Natural killer cell (primary cell): ENCODE results near the gene BACE1. TPM values are rescaled to one million over a fixed set of nuclear protein-coding genes. Genes with fewer than 3 reads are reported as not detected.

ENCODE experiments used
- ATAC-seq, 3 donors: fragments of 150-1000 bp in 2 of 3; fragments of 200-7000 bp in 1 of 3; cut with Tn5 transposase; 1 replicate in 1 of 3; 2 replicates in 2 of 3; pipeline ENCODE4 v1.10.0; 2021; ENCODE audit warnings: mild to moderate bottlenecking in 2 of 3, moderate library complexity in 2 of 3
- DNase-seq, 2 donors: peaks; one replicate each; pipeline versions ENCODE4 v3.0.0 to v3.0.0-alpha.2; 2013 to 2021; ENCODE audit warnings: mixed read lengths in 1 of 2
- H3K27ac ChIP-seq: one replicate; pipeline ENCODE4 v1.5.1; 2013; ENCODE audit warnings: mild to moderate bottlenecking, low read length
- H3K27me3 ChIP-seq: one replicate; pipeline ENCODE4 v1.6.1; 2013; ENCODE audit warnings: low read length; ENCODE audit not compliant: control insufficient read depth, insufficient read depth
- H3K36me3 ChIP-seq: one replicate; pipeline ENCODE4 v1.6.1; 2013; ENCODE audit warnings: low read length; ENCODE audit not compliant: control insufficient read depth, insufficient read depth
- H3K4me1 ChIP-seq: one replicate; pipeline ENCODE4 v1.6.1; 2013; ENCODE audit warnings: low read length; ENCODE audit not compliant: control insufficient read depth, insufficient read depth
- H3K4me3 ChIP-seq: one replicate; pipeline ENCODE4 v1.5.1; 2013; ENCODE audit warnings: low read length
- H3K9me3 ChIP-seq: one replicate; pipeline ENCODE4 v1.6.1; 2013; ENCODE audit warnings: low read length; ENCODE audit not compliant: control insufficient read depth, insufficient read depth
- H3K27ac Mint-ChIP-seq, 2 donors: one replicate each; pipeline ENCODE4 v1.8.0; 2022; ENCODE audit warnings: mild to moderate bottlenecking in 2 of 2, mixed read lengths in 2 of 2, moderate library complexity in 1 of 2
- H3K27me3 Mint-ChIP-seq, 2 donors: one replicate each; pipeline ENCODE4 v1.8.0; 2022; ENCODE audit warnings: low read depth in 2 of 2, mixed read lengths in 2 of 2
- H3K36me3 Mint-ChIP-seq: one replicate; pipeline ENCODE4 v1.8.0; 2022; ENCODE audit warnings: mixed read lengths
- H3K4me1 Mint-ChIP-seq, 2 donors: one replicate each; pipeline ENCODE4 v1.8.0; 2022; ENCODE audit warnings: mixed read lengths in 2 of 2
- H3K4me3 Mint-ChIP-seq: one replicate; pipeline ENCODE4 v1.8.0; 2022; ENCODE audit warnings: mild to moderate bottlenecking, moderate library complexity, mixed read lengths
- H3K9me3 Mint-ChIP-seq, 2 donors: one replicate each; pipeline ENCODE4 v1.8.0; 2022; ENCODE audit warnings: mixed read lengths in 2 of 2
- WGBS: methylation state at CpG from one replicate; pipeline ENCODE4 v1.1.7; 2013; ENCODE audit warnings: missing lambda C conversion rate; ENCODE audit not compliant: insufficient coverage; 5-methylcytosine and 5-hydroxymethylcytosine counted together
- intact Hi-C: fragments of 100-400 bp; cut with micrococcal nuclease; formaldehyde crosslinking; loops from one replicate; pipeline ENCODE4 v1.14.2; 2022
- total RNA-seq, 4 donors: library from RNA; stranded (reverse); fragments of 120-200 nt in 1 of 4; gene quantifications; one replicate each; pipeline versions ENCODE4 v1.2.3 to v1.2.4, GENCODE V29; 2013 to 2022
- TF ChIP-seq, protein P1 (sequence below): fragments of 200-600 bp; IDR thresholded peaks from one replicate; pipeline ENCODE4 v1.8.0; 2022; ENCODE audit warnings: antibody characterized with exemption

The BACE1 gene
- total RNA-seq, 3 donors from 2014 or later (not counting 1 experiment from before 2014, with no cell fraction given) = 0.21 to 1.1 (median 0.79) TPM

GRCh38 chr11:117313091-117313490 is 3.0 kb downstream of the BACE1 start:
- intact Hi-C loops = no loop called here
- TF ChIP-seq, protein P1, sequence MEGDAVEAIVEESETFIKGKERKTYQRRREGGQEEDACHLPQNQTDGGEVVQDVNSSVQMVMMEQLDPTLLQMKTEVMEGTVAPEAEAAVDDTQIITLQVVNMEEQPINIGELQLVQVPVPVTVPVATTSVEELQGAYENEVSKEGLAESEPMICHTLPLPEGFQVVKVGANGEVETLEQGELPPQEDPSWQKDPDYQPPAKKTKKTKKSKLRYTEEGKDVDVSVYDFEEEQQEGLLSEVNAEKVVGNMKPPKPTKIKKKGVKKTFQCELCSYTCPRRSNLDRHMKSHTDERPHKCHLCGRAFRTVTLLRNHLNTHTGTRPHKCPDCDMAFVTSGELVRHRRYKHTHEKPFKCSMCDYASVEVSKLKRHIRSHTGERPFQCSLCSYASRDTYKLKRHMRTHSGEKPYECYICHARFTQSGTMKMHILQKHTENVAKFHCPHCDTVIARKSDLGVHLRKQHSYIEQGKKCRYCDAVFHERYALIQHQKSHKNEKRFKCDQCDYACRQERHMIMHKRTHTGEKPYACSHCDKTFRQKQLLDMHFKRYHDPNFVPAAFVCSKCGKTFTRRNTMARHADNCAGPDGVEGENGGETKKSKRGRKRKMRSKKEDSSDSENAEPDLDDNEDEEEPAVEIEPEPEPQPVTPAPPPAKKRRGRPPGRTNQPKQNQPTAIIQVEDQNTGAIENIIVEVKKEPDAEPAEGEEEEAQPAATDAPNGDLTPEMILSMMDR = no peak
- H3K27me3 ChIP-seq = peaks cover 13% of the 10 kb centered on the region
- H3K36me3 ChIP-seq = no peaks in the 10 kb centered on the region
- H3K4me3 ChIP-seq = no peak overlapping the region
- no peaks in the 10 kb centered on the region for H3K9me3 Mint-ChIP-seq
- ATAC-seq (no peak), DNase-seq (no peak)
- no peaks in the 10 kb centered on the region for H3K36me3 Mint-ChIP-seq
- no peaks in the 10 kb centered on the region for H3K9me3 ChIP-seq
- H3K4me1 Mint-ChIP-seq = peaks cover 0 to 6% of the 10 kb centered on the region in 2 donors
- no peak overlapping the region for H3K4me3 Mint-ChIP-seq
- H3K27me3 Mint-ChIP-seq = peaks cover 46% of the 10 kb centered on the region in 2 donors
- 72% methylated on average over 5 of the region's 5 CpGs for WGBS
- peaks cover 16% of the 10 kb centered on the region for H3K4me1 ChIP-seq
- H3K27ac Mint-ChIP-seq = no peak overlapping the region
- no peak overlapping the region for H3K27ac ChIP-seq

- TF ChIP-seq, protein P1 = no peak
- Histone ChIP-seq H3K9me3 (no peaks in the 10 kb centered on the region), H3K4me1 (no peaks in the 10 kb centered on the region), H3K36me3 (no peaks in the 10 kb centered on the region), H3K4me3 (no peak overlapping the region), H3K27me3 (no peaks in the 10 kb centered on the region), H3K27ac (no peak overlapping the region)
- no peak for ATAC-seq
- DNase-seq = no peak
- 96% methylated on average over 7 of the region's 7 CpGs for WGBS
- H3K9me3 Mint-ChIP-seq = no peaks in the 10 kb centered on the region
- peaks cover 26 to 30% of the 10 kb centered on the region in 2 donors for H3K27me3 Mint-ChIP-seq
- no peak overlapping the region for H3K4me3 Mint-ChIP-seq
- H3K27ac Mint-ChIP-seq = no peak overlapping the region
- intact Hi-C loops = no loop called here
- H3K4me1 Mint-ChIP-seq = no peaks in the 10 kb centered on the region
- H3K36me3 Mint-ChIP-seq = no peaks in the 10 kb centered on the region
Observed at GRCh38 chr11:117309310-117309709, 6.7 kb downstream of the BACE1 start.

DNA sequence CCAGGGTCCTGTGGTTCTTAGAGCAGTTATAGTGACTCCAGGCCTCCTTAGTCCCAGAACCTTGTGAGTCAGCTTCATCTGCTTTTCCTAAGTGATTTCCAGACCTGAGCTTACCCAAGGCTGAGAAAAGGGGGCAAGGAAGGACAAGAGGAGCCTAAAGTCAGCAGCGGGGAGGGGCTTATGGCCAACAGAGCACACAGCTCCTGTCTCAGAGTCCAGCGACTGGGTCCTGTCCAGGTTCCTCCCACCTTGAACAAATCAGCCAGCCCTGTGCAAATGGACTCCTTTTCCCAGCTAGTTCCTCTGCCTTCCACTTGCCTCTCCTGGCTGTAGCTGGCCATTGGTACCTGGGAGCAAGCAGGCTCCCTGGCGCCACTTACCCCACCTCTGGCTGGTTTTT is 10.9 kb downstream of the BACE1 start:
- DNase-seq (no peak), ATAC-seq (no peak)
- peaks cover 9 to 14% of the 10 kb centered on the region in 2 donors for H3K27me3 Mint-ChIP-seq
- no peaks in the 10 kb centered on the region for H3K4me1 Mint-ChIP-seq
- intact Hi-C loops = no loop called here
- no peak overlapping the region for H3K27ac Mint-ChIP-seq
- Histone ChIP-seq H3K9me3 (no peaks in the 10 kb centered on the region), H3K4me1 (no peaks in the 10 kb centered on the region), H3K27me3 (no peaks in the 10 kb centered on the region), H3K27ac (no peak overlapping the region), H3K36me3 (no peaks in the 10 kb centered on the region), H3K4me3 (no peak overlapping the region)
- WGBS = 91% methylated on average over 3 of the region's 3 CpGs
- TF ChIP-seq, protein P1 = no peak
- H3K9me3 Mint-ChIP-seq = no peaks in the 10 kb centered on the region
- H3K4me3 Mint-ChIP-seq = no peak overlapping the region
- H3K36me3 Mint-ChIP-seq = no peaks in the 10 kb centered on the region

GRCh38 chr11:117303646-117304315 is 12.3 kb downstream of the BACE1 start:
- H3K4me3 Mint-ChIP-seq = no peak overlapping the region
- TF ChIP-seq, protein P1 = no peak
- no peak for DNase-seq
- H3K4me1 Mint-ChIP-seq = no peaks in the 10 kb centered on the region
- H3K36me3 Mint-ChIP-seq = no peaks in the 10 kb centered on the region
- WGBS = 80% methylated on average over 2 of the region's 5 CpGs
- no peaks in the 10 kb centered on the region for H3K27me3 ChIP-seq
- intact Hi-C loops = no loop called here
- no peaks in the 10 kb centered on the region for H3K36me3 ChIP-seq
- no peaks in the 10 kb centered on the region for H3K9me3 ChIP-seq
- H3K27me3 Mint-ChIP-seq = peaks cover under 1 to 7% of the 10 kb centered on the region in 2 donors
- H3K27ac Mint-ChIP-seq = no peak overlapping the region
- H3K27ac ChIP-seq = no peak overlapping the region
- no peaks in the 10 kb centered on the region for H3K4me1 ChIP-seq
- H3K4me3 ChIP-seq = no peak overlapping the region
- ATAC-seq = no peak
- no peaks in the 10 kb centered on the region for H3K9me3 Mint-ChIP-seq
